ENCODE data around the gene SERPINB10.
A peak's percentile ranks its signal among the peaks of the same experiment; 100 is the strongest.
"Not testable (repeated sequence)": the region's sequence is repeated elsewhere in the genome, so short reads cannot be mapped to it uniquely, and the experiment has no call there.

Gene SERPINB10

DNA sequence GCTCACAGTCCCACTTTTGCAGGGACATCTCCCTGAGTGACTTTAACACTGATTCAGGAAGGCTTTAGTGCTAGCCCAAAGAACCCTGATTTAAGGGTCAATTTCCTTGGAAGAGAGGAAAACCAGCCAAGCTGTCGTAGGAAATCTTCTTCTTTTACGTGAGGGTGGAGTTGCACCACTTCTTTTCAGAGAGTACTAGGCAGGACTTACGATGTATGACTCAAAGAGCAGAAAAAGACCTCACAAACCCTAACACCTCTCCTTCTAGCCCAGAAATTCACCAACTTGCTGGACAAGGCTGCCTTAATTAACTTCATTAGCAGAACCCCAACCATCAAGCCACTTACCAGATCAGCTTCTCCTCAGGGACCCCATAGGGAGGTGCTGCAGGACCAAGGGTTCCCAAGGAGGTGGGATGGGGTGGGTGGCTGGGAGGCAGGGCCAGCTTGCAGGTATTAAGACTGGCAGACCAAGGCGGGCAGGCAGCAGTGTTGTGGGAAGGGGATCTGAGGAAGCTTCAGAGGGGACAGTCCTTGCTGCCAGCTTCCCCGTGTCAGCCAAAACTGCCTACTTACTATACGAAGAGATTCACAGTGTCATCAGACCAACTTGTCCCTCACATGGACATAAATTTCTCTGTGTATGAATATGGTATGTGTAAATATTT lies 13.5 kb upstream of the SERPINB10 start:
- no peak for DNase-seq

- DNase-seq: no peak
Observed at GRCh38 chr18:63895190-63895589, 12.6 kb upstream of the SERPINB10 start.

DNA sequence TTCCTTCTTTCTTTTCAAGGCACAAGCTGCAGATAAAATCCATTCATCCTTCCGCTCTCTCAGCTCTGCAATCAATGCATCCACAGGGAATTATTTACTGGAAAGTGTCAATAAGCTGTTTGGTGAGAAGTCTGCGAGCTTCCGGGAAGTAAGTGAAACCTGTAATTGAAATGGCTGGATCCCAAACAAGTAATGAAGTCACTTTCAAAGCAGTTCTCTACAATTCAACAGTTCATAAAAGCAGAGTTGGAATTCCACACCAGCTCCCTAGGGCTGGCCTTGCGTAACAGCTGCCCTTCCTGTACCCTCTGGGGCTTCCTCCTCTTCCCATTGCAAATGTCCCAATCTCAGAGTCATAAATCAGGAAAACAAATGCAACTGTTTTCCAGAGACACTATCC lies 10.7 kb upstream of the SERPINB10 start:
- DNase-seq: no peak

GRCh38 chr18:63899206-63899605 lies 8.6 kb upstream of the SERPINB10 start:
- DNase-seq: no peak

GRCh38 chr18:63903851-63904570 lies 3.7 kb upstream of the SERPINB10 start:
- no peak for DNase-seq

GRCh38 chr18:63904694-63905093 lies 3.1 kb upstream of the SERPINB10 start:
- DNase-seq: no peak

DNA sequence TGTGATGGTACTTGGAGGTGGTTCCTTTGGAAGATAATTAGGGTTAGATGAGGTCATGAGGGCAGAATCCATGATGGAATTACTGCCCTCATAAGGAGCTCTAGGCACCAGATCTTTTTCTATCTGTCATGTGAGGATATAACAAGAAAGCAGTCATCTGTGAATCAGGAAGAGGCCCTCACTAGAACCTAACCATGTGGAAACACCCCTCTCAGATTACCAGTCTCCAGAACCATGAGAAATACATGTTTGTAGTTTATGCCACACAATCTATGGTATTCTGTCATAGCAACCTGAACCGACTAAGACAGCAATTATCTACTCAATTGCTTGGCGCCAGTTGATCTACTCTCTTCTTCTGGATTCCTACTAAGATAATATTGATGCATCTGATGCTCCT lies 2.4 kb upstream of the SERPINB10 start:
- DNase-seq: no peak

- DNase-seq: no peak
Observed at GRCh38 chr18:63906056-63906455, 1.7 kb upstream of the SERPINB10 start.

DNA sequence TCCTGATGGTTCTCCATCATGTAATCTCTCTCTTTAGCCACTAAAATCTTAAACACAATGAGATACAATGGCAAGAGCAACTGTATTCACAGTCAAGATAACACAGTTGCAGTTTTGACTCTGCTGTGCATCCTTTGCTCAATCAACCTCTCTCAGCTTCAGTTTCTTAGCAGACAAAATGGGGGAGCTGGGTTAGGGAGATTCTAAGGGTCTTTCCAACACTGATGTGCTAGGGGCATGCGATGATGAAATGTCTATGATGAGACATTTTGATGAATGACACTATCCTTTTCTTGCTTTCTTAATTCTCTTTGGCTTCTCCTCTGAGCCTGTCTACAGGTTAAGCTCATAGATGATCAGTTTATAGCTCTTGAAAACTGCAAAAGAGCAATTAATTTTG lies 1.1 kb downstream of the SERPINB10 start:
- no peak for DNase-seq

DNA sequence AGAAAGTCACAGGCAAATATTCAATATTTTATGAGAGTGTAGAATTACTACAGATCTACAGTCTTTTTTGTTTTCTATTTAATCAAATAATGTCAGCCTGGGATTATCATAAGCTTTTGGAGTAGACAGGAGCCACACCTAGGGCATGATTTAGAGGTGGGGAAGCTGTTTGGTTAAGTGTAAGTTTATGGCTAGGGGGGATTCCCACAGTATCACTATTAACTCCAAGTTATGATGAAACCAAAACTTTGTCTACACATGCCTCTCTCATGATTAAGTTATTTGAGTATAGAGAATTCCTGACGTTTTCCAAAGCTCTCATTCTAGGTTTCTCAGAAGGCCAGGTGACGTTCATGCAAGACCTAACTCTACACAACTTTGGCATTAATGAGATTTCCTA lies 2.1 kb downstream of the SERPINB10 start:
- no peak for DNase-seq

GRCh38 chr18:63917817-63918216 lies 10.1 kb downstream of the SERPINB10 start:
- DNase-seq: no peak

DNA sequence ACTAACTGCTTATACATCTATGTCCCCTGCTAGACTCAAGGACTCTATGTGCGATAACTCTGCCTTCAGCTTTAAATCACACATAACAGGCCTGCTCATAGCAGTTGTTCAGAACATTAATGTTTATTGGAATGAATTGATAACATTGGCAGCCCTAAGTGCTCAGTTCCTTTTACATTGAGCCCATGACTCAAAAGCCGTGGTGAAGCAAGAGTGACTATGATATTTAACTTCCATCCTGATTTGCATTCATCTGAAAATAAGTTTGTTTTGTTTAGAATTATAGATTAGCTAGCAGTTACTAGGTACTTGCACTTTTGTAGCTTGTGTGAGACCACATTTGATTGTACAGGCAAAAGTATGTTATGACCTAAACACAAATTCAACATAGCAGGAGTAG lies 14.3 kb downstream of the SERPINB10 start:
- DNase-seq: no peak

DNA sequence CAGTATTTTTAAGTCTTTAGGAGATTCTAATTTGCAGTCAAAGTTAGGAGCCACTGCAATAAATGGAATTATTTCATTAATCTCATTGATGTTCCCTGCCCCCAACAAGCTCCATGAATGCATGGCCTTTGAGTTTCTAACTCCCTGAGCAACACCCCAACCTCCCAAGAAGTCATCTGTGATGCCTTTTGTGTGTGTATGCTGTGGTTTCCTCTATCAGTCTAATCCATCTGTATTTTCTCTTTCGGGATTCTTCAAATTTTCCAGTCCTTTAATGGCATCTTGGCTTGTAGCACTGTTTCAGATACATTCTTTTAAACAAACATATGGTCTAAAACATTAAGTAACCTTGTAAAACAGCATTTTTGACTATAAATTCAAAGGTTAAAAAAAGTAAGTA lies 16.8 kb downstream of the SERPINB10 start:
- no peak for DNase-seq

DNA sequence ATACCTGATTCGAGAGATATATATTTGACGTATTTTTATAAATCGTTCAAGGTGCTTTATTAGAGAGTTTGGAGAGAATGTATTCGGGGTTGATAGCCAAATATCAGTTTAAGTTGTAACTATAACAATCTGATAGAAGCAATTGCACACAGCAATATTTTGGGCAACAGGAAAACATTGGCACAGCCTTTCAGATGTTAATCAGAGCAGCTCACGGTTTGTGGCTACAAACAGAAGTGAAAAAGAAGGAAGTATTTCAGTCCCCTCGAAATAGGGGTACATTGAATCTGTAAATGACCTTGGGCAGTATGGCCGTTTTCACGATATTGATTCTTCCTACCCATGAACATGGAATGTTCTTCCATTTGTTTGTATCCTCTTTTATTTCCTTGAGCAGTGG lies 20.6 kb downstream of the SERPINB10 start:
- no peak for DNase-seq

GRCh38 chr18:63929369-63929768 lies 21.6 kb downstream of the SERPINB10 start:
- not testable (repeated sequence) for DNase-seq

DNA sequence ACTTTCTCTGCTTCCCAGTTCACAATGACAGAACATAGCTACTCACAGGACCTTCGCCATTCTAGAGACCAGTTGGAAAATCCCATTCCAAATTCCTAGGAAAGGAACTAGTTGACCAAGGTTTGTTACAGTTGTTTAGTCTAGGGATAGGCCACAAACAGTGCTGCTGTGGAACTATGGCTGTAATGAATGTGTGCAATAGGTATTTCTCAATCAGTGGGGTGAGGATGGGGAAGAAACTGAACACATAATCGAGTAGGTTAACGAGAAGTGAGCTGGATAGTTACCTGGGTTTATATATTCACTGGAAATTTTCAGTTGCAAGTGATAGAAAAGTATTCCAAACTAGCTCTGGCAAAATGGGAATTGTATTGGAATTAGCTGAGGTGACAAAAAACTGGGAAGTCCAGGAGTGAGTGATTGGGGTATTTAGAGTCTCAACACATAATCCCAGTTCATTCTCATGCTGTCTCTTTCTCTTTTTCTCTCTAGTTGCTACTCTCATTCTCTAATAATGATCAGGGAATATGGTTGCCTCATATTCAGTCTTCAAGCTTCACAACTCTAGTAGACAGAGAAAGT lies 23.1 kb downstream of the SERPINB10 start:
- no peak for DNase-seq

DNA sequence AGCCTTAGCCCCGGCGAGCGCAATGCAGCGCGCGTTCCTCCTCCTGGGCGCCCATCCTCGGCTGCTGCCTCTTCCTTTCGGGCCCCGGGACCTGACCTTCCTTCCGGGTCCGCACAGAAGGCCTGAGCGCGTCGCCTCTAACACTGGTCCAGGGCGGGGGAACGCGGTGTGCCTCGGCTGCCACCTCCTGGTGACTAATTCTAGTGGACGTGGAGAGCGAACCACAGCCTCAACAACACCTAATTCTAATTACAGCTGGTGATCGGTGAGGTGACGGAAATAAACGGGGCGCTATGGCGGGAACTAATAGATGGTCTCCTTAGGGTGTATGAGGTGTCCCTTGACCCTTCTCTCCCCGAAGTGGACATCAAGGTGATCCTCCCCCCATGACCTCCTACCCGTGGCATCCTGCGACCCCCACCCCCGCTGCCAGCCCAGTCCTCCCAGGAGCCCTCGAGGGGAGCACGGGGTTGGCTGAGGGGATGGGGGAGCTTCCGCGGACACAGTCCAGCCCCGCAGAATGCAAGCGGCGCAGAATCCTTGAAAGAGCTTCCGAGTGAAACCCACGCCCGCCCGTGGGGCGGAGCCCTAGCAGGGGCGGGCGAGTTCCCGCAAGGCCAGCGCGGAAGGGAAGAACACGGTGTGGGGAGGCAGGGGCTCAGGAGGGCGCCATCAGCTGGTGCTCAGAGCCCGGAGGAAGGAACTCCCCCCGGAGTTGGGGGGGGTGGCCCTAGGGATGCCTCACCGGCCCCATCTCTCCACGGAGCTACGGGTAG lies 28.6 kb downstream of the SERPINB10 start:
- peak; percentile 60 for DNase-seq

DNA sequence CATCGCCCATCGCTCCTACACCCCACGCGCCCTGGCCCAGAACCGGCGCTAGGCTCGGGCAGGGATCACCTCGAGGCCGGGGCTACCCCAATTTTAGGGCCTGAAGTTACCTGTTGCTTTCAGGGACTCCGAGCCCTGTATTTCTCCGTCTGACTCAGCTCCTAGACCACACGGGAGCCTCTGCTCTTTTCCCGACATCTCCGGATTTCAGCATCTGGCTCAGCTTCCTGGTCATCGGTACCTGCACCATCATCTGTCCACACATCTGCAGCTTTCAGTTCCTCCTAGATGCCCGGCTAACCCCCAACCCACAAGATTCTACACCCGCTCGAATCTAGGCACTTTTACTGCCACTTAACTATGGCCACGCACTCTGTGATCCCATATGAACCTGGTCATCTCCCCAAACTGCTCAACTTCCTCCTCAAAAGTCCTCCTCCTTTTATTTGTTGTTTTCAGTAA lies 29.2 kb downstream of the SERPINB10 start:
- DNase-seq: no peak

- DNase-seq: no peak
Observed at GRCh38 chr18:63940008-63940407, 32.2 kb downstream of the SERPINB10 start.

- not testable (repeated sequence) for DNase-seq
Observed at GRCh38 chr18:63940543-63941050, 32.8 kb downstream of the SERPINB10 start.

DNA sequence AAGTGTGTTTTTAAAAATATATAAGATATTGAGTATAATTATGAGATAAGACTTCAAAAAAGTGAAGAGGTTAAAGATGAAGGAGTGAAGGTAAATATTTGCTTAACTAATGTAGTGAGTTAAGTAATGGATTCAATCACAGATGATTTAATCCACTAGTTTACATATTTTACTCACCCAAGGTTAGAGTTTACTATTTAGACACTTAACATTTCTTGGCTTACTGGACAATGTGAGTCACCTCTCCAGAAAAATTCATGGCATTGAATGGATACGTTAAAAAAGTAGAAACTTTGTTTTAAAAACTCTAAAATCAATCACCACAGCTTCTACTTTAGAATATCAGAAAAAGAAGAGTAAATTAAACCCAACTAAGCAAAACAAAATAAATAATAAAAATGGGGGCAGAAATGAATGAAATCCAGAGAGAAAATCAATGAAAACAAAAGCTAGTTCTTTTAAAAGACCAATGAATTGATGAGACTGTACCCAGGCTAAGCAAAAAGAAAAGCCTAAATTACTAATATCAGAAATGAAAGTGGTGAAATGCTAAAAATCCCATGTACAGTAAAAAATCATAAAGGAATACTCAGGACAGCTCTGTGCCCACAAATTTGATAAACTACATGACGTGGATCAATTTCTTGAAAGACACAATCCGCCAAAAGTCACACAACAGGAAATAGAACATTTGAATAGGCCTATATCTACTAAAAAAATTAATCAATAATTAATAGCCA lies 39.5 kb downstream of the SERPINB10 start:
- DNase-seq: no peak

GRCh38 chr18:63949068-63949737 lies 41.4 kb downstream of the SERPINB10 start, which contains the start of gene HMSD:
Gene HMSD (plus strand): TSS chr18:63949301. CDS start chr18:63953456, 4,155 bp downstream.
- DNase-seq: peak; percentile 60
